ENCODE data around the gene HTR3C. TPM values are rescaled to one million over a fixed set of nuclear protein-coding genes. Genes with fewer than 3 reads are reported as not detected.
"Not testable (repeated sequence)": the region's sequence is repeated elsewhere in the genome, so short reads cannot be mapped to it uniquely, and the experiment has no call there.

HTR3C gene, protein sequence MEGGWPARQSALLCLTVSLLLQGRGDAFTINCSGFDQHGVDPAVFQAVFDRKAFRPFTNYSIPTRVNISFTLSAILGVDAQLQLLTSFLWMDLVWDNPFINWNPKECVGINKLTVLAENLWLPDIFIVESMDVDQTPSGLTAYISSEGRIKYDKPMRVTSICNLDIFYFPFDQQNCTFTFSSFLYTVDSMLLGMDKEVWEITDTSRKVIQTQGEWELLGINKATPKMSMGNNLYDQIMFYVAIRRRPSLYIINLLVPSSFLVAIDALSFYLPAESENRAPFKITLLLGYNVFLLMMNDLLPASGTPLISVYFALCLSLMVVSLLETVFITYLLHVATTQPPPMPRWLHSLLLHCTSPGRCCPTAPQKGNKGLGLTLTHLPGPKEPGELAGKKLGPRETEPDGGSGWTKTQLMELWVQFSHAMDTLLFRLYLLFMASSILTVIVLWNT
- total RNA-seq: not detected

GRCh38 chr3:184052767-184053166 lies at the start of gene HTR3C:
HTR3C (plus strand) TSS chr3:184053047; CDS start chr3:184053081, 34 bp downstream.
- intact Hi-C loops (cut with DNase I): no loop called here
- TF ChIP-seq CTCF (IDR thresholded peaks at IDR 0.05): no peak
- H3K27ac ChIP-seq: no peak within 1 kb of the TSS

GRCh38 chr3:184003187-184003967 lies 49.5 kb upstream of the HTR3C start:
- Histone ChIP-seq H3K27ac (no peak overlapping the region), H3K36me3 (no peaks in the 10 kb centered on the region), H3K4me3 (no peak overlapping the region), H3K4me1 (peaks cover 6% of the 10 kb centered on the region), H3K27me3 (no peaks in the 10 kb centered on the region), H3K9ac (ENCODE audit: low read depth in 2 of 2, low read length in 2 of 2) (no peak overlapping the region), H3K9me3 (no peaks in the 10 kb centered on the region)
- intact Hi-C loops (cut with DNase I): no loop called here
- DNase-seq: no peak
- TF ChIP-seq CTCF (IDR thresholded peaks at IDR 0.05): no peak

More at GRCh38 chr3:184052767-184053166, at the start of gene HTR3C:
- Histone ChIP-seq H3K4me1 (no peaks in the 10 kb centered on the region), H3K4me3 (no peak within 1 kb of the TSS), H3K9me3 (no peaks in the 10 kb centered on the region), H3K36me3 (no peaks in the 10 kb centered on the region), H3K9ac (ENCODE audit: low read depth in 2 of 2, low read length in 2 of 2) (no peak within 1 kb of the TSS), H3K27me3 (no peaks in the 10 kb centered on the region)
- no peak for DNase-seq

DNA sequence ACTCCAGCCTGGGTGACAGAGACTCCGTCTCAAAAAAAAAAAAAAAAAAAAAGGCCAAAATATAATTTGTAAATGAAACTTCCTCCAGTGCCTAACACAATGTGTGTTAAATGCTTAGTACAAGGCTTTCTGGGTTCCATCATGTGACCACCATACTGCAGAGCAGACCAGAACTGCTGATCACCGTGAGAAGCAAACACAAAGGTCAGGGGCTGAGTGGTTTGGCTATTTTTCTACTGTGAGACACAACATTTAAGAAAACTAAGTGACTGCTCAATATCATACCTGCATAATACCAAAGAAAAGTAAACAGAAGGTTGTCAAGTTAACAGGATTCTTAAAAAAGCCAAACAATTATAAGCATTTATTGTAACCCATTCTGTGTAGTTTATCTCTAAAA lies 48.4 kb upstream of the HTR3C start:
- no peak overlapping the region for H3K27ac ChIP-seq
- H3K4me1 ChIP-seq: peaks cover 6% of the 10 kb centered on the region

GRCh38 chr3:184005941-184006507 lies 46.8 kb upstream of the HTR3C start:
- no peak for TF ChIP-seq CTCF (IDR thresholded peaks at IDR 0.05)
- H3K36me3 ChIP-seq: no peaks in the 10 kb centered on the region
- H3K9me3 ChIP-seq: no peaks in the 10 kb centered on the region
- peaks cover 6% of the 10 kb centered on the region for H3K4me1 ChIP-seq
- peak overlapping the region in 1 of 2 donors; percentile 61 for H3K9ac ChIP-seq (ENCODE audit: low read depth in 2 of 2, low read length in 2 of 2)
- H3K4me3 ChIP-seq: no peak overlapping the region
- no peaks in the 10 kb centered on the region for H3K27me3 ChIP-seq
- intact Hi-C loops (cut with DNase I): no loop called here
- peak; percentile 93 for DNase-seq
- peak overlapping the region; percentile 83 for H3K27ac ChIP-seq

More for the DNA sequence above, 48.4 kb upstream of the HTR3C start:
- no peaks in the 10 kb centered on the region for H3K27me3 ChIP-seq
- intact Hi-C loops (cut with DNase I): no loop called here
- H3K4me3 ChIP-seq: no peak overlapping the region
- DNase-seq: no peak
- H3K9ac ChIP-seq (ENCODE audit: low read depth in 2 of 2, low read length in 2 of 2): no peak overlapping the region
- H3K36me3 ChIP-seq: no peaks in the 10 kb centered on the region
- TF ChIP-seq CTCF (IDR thresholded peaks at IDR 0.05): no peak
- H3K9me3 ChIP-seq: no peaks in the 10 kb centered on the region

DNA sequence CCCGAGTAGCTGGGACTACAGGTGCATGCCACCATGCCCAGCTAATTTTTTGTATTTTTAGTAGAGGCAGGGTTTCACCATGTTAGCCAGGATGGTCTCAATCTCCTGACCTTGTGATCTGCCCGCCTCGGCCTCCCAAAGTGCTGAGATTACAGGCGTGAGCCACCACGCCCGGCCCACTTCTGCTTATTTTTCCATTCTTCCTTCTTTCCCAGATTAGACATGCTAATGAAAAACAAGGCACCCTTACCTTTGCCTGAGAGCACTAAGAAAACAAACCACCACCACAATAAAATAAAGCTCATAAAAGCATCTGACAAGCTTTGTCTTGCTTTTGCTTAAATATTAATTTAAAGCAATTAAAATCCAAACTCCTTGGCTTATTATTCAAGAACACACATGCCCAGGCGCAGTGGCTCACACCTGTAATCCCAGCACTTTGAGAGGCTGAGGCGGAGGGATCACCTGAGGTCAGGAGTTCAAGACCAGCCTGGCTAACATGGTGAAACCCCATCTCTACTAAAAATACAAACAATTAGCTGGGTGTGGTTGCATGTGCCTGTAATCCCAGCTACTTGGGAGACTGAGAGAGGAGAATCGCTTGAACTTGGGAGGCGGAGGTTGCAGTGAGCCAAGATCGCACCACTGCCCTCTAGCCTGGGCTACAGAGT lies 45.6 kb upstream of the HTR3C start:
- H3K9ac ChIP-seq (ENCODE audit: low read depth in 2 of 2, low read length in 2 of 2); H3K36me3 ChIP-seq; H3K9me3 ChIP-seq; intact Hi-C loops (cut with DNase I); H3K27me3 ChIP-seq; H3K4me1 ChIP-seq; H3K4me3 ChIP-seq: not testable (repeated sequence)
- DNase-seq: peak; percentile 47
- H3K27ac ChIP-seq: peak overlapping the region; percentile 83

All from colonic mucosa (tissue), 4 donors.